ENCODE measurements around the gene FARP1. TPM values are rescaled to one million over a fixed set of nuclear protein-coding genes. Genes with fewer than 3 reads are reported as not detected.

FARP1 gene
- total and polyA plus RNA-seq, 2 of the 13 experiments (the other 11 are each of a cell fraction or from before 2014, with no cell fraction given): 70.6 to 126 TPM

GRCh38 chr13:98366010-98366409, 223.1 kb downstream of the FARP1 start:
- CTCF ChIA-PET (ENCODE audit: low intra/inter-chr PET ratio, low total read pairs): no interaction called here
- Histone ChIP-seq H3K4me2 (ENCODE audit: low read depth, low read length) (no peak overlapping the region), H3K79me2 (ENCODE audit: insufficient read depth, low read length) (peaks cover 31% of the 10 kb centered on the region), H3K4me3 (replicated peaks in 1 of 3; ENCODE audit: insufficient read depth in 1 of 3, low read depth in 2 of 3, low read length in 3 of 3) (no peak overlapping the region), H3K36me3 (replicated peaks in 1 of 2; ENCODE audit: control insufficient read depth in 1 of 2, insufficient read depth in 2 of 2, low read length in 2 of 2) (peaks cover 14 to 60% of the 10 kb centered on the region in 2 experiments), H3K9ac (ENCODE audit: insufficient read depth, low read depth, low read length) (no peak overlapping the region), H3K27ac (ENCODE audit: extremely low read length, insufficient read depth, low read length) (no peak overlapping the region), H3K4me1 (ENCODE audit: insufficient read depth, low read length) (no peaks in the 10 kb centered on the region), H2AFZ (ENCODE audit: low read length) (no peak overlapping the region), H3K27me3 (ENCODE audit: control insufficient read depth in 1 of 2, insufficient read depth in 2 of 2, low read length in 2 of 2) (no peaks in the 10 kb centered on the region), H3K9me3 (ENCODE audit: low read length) (no peaks in the 10 kb centered on the region), H4K20me1 (ENCODE audit: insufficient read depth, low read length) (peaks cover 63% of the 10 kb centered on the region)
- 95% methylated on average over 2 of the region's 2 CpGs for WGBS (ENCODE audit: low lambda C conversion rate)
- POLR2A ChIA-PET: no interaction called here
- TF ChIP-seq USF2 (IDR thresholded peaks at IDR 0.05; ENCODE audit: low read depth, low read length) (no peak), USF2 (CRISPR knock-in tag; IDR thresholded peaks at IDR 0.05; ENCODE audit: borderline replicate concordance) (no peak), ZNF264 (CRISPR knock-in tag; IDR thresholded peaks at IDR 0.05) (no peak), KLF6 (CRISPR knock-in tag; IDR thresholded peaks at IDR 0.05) (no peak), TFDP1 (CRISPR knock-in tag; IDR thresholded peaks at IDR 0.05; ENCODE audit: borderline replicate concordance) (no peak), KLF11 (CRISPR knock-in tag; IDR thresholded peaks at IDR 0.05) (no peak), ZNF33A (CRISPR knock-in tag; IDR thresholded peaks at IDR 0.05; ENCODE audit: borderline replicate concordance) (no peak), ZBTB1 (CRISPR knock-in tag; IDR thresholded peaks at IDR 0.05; ENCODE audit: borderline replicate concordance) (no peak), SRSF4 (IDR thresholded peaks at IDR 0.05; ENCODE audit: low read depth, low read length, poor library complexity, severe bottlenecking) (no peak), ZNF770 (CRISPR knock-in tag; IDR thresholded peaks at IDR 0.05) (no peak), SIN3A (IDR thresholded peaks at IDR 0.05; ENCODE audit: borderline replicate concordance, low read depth, low read length) (no peak), TEAD3 (CRISPR knock-in tag; optimal IDR thresholded peaks at IDR 0.05; ENCODE audit: borderline replicate concordance) (no peak), ZNF280D (CRISPR knock-in tag; IDR thresholded peaks at IDR 0.05) (no peak), ZBTB49 (CRISPR knock-in tag; IDR thresholded peaks at IDR 0.05; ENCODE audit: borderline replicate concordance) (no peak)
- no peak for FAIRE-seq
- intact Hi-C loops (cut with micrococcal nuclease; ENCODE audit: unreplicated experiment) (no loop called here), in situ Hi-C loops (cut with HindIII; ENCODE audit: extremely low pct_ligation_motif_present, low pct_unique_long_range_greater_than_20kb) (no loop called here)
- ATAC-seq: no peak
- no TSS peak for BruUV-seq (replicated peaks)
- no peak for DNase-seq (ENCODE audit: low spot score)

Data from HepG2 (cell line).